Astrocyte of the cerebellum (primary cell): Measurements from ENCODE around the gene HSPA1L.
A peak's percentile ranks its signal among the peaks of the same experiment; 100 is the strongest.

Source experiments
- DNase-seq: peaks from one replicate; pipeline ENCODE4 v3.0.0-alpha.2; 2011; ENCODE audit warnings: low read depth
- H3K4me3 ChIP-seq: 2 replicates; pipeline ENCODE4 v1.5.1; 2011; ENCODE audit warnings: mild to moderate bottlenecking, low read depth, low read length, moderate library complexity
- in situ Hi-C: cut with HindIII; loops from 2 replicates; pipeline ENCODE4 v1.10.0; 2017; ENCODE audit warnings: low sequenced_read_pairs
- TF ChIP-seq, protein P1 (sequence below): IDR thresholded peaks from 2 replicates; pipeline ENCODE4 v1.5.1; 2012; ENCODE audit warnings: low read length, low read depth, moderate library complexity, mild to moderate bottlenecking; ENCODE audit errors: missing control alignments

Gene HSPA1L

DNA sequence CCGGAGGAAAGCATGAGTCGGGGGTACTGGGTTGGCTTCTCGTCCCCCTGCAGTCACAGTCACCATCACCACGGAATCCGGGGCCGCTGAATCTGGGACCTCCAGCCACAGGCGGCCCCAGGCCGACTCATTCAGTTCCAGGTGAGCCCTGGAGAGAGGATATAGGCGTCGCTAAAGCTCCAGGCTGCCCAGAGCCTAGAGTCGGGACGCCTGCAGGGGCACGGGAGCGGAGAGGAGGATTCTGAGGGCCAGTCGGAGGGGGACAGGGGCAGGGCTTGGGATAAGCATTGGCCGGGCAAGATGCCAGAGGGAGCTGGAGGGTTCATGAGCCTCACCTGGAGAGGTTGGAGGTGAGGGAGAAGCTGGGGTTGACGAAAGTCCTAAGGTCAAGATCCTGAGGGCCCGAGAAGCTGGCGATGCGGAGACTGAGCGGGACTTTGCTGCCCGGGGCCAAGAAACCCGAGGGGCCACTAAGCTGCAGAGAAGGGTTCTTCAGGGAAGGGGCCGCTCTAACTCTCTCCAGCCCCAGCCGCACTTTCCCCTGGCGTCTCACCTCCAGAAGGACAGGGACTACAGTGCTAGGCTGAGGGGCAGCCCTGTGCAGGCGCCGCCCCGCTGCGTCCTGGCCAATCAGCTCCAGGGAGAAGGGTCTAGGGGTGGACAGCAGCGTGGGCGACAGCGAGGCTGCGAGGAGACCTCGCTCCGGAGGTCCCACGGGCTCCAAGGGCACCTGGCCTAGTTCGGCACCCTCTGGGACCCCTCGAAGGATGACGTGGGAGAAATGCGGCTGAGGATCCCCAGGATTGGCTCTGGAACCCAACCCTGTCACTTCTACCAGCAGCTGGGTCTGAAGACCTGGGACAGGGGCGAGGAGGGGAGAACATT is 48.9 kb downstream of the HSPA1L start:
- in situ Hi-C loops, result no loop called here
- peak overlapping the region; percentile 29 for H3K4me3 ChIP-seq
- DNase-seq, result no peak
- TF ChIP-seq, protein P1, sequence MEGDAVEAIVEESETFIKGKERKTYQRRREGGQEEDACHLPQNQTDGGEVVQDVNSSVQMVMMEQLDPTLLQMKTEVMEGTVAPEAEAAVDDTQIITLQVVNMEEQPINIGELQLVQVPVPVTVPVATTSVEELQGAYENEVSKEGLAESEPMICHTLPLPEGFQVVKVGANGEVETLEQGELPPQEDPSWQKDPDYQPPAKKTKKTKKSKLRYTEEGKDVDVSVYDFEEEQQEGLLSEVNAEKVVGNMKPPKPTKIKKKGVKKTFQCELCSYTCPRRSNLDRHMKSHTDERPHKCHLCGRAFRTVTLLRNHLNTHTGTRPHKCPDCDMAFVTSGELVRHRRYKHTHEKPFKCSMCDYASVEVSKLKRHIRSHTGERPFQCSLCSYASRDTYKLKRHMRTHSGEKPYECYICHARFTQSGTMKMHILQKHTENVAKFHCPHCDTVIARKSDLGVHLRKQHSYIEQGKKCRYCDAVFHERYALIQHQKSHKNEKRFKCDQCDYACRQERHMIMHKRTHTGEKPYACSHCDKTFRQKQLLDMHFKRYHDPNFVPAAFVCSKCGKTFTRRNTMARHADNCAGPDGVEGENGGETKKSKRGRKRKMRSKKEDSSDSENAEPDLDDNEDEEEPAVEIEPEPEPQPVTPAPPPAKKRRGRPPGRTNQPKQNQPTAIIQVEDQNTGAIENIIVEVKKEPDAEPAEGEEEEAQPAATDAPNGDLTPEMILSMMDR, result no peak

DNA sequence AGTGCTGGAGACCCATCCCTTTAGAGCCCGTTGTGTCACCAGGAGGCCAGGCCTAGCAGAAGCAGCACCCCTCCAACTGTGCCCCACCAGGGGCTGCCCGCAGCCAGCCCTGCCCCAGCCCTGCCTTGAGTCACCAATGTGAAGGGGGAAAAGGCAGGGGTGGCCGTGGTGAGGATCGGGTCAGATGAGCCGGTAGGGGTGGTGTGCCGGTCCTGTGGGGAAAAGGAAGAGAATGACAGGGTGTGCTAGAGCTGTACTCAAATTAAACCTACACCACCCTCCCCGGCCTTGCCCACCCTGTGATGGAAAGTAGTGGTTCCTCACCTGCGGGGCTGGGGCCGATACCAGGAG is 49.5 kb downstream of the HSPA1L start:
- TF ChIP-seq, protein P1, result no peak
- in situ Hi-C loops, result no loop called here
- H3K4me3 ChIP-seq, result no peak overlapping the region
- DNase-seq, result no peak

DNA sequence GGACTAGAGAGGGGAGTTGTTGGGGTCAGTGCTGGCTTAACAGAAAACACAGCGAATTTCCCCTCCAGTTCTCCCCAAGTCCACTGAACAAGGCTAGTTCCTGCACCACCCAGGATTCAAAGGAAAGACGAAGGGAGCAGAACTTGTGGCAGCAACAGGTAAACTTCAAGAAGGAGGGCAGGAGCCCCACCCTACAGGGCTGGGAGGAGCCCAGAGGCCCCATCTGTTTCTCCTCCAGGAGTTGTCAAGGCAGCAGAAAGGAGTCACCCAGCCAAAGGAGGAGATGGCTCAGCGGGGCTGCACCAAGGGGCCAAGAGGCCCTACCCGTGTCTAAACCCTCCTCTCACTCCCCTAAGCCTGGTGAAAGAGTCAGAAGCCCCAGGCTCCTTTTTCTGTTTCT is 50.9 kb downstream of the HSPA1L start:
- no peak overlapping the region for H3K4me3 ChIP-seq
- TF ChIP-seq, protein P1, result no peak
- in situ Hi-C loops, result no loop called here
- DNase-seq, result no peak

DNA sequence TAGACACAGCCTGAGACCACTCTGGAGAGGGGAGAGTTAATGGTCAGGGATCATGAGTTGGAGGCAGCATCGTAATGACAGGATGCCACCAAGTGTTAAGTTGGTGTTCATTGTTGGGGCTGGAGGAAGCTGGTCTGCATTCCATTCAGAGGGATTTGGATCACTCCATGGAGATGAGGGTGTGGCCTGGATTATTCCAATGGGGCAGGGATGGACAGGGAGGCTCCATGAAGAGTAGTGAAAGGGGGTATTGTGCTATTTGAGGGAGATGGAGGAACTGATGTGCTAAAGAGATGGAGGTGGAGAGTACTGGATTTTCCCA is 51.5 kb downstream of the HSPA1L start:
- no peak overlapping the region for H3K4me3 ChIP-seq
- DNase-seq, result no peak
- in situ Hi-C loops, result no loop called here
- TF ChIP-seq, protein P1, result no peak

DNA sequence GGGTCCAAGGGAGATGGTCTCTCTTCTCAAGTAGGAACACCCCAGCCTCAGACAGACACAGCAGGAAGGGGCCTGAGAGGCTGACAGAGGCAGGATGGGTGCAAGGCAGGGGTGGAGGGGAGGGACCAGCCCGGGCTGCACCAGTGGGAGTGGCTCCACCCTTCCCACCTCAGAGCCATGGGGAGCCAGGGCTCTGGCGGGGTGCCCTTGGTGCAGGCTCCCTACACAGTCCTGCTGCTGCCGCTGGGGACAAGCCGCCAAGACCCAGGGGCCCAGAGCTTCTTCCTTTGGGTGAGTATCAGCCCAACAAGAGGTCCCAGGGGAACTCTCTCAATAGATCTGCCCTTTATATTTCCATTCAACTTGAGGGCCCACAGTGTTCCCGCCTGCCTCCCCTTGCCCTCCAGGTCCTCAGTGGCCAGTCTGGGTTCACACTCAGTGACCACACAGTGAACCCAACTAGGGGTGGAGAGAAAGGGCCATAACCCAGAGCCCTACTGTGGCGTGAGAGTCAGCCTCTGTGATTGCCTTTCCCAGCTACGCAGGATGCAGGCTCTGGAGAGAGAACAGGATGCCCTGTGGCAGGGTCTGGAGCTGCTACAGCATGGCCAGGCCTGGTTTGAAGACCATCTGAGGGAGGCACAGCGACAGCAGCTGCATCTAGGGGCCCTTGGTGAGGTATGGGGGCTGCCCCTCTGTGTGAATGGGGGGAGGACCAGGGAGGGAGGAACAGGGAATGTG is 52.0 kb downstream of the HSPA1L start:
- DNase-seq, result no peak
- TF ChIP-seq, protein P1, result no peak
- in situ Hi-C loops, result no loop called here
- no peak overlapping the region for H3K4me3 ChIP-seq

DNA sequence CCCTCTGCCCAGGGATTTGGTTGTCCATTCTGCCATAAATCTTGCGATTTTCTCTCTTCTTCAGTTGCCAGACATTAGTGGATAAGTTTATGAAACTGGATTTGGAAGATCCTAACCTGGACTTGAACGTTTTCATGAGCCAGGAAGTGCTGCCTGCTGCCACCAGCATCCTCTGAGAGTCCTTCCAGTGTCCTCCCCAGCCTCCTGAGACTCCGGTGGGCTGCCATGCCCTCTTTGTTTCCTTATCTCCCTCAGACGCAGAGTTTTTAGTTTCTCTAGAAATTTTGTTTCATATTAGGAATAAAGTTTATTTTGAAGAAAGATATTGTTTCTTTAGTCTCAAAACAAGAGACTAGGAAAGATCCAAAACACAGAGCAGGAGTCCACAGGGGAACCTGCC is 52.7 kb downstream of the HSPA1L start, which contains the start of gene SAPCD1:
Gene SAPCD1 (plus strand): TSS at position 301 of the 400 bp plus-strand sequence. CDS start 399 bp downstream, outside the sequence.
- H3K4me3 ChIP-seq, result no peak within 1 kb of the TSS

More for the DNA sequence above, 52.7 kb downstream of the HSPA1L start, which contains the start of gene SAPCD1:
- TF ChIP-seq, protein P1, result no peak
- in situ Hi-C loops, result no loop called here
- DNase-seq, result no peak
